Sigmoid colon (tissue), 4 donors: Measurements from ENCODE around the gene ZNF30.
"Not testable (repeated sequence)": the region's sequence is repeated elsewhere in the genome, so short reads cannot be mapped to it uniquely, and the experiment has no call there.

Experiments used
- EP300 ChIP-seq, 4 donors: sonication (generic); formaldehyde crosslinking; IDR thresholded peaks; one replicate each; pipeline ENCODE4 v1.6.1; 2017; ENCODE audit warnings: antibody characterized with exemption in 4 of 4
- POLR2A ChIP-seq, 2 donors: fragments of 450-650 bp; IDR thresholded peaks; one replicate each; pipeline ENCODE4 v1.6.1; 2016; ENCODE audit warnings: antibody characterized with exemption in 2 of 2, mild to moderate bottlenecking in 2 of 2, moderate library complexity in 2 of 2
- POLR2AphosphoS5 ChIP-seq, 4 donors: sonication (generic); formaldehyde crosslinking; IDR thresholded peaks; one replicate each; pipeline ENCODE4 v1.6.1; 2017; ENCODE audit warnings: antibody characterized with exemption in 4 of 4
- TF ChIP-seq, protein P1 (sequence below), 4 experiments: fragments of 450-650 bp in 3 of 4; fragments of 200-600 bp in 1 of 4; IDR thresholded peaks; one replicate each; pipeline ENCODE4 v1.5.1; 2016 to 2019; ENCODE audit warnings: antibody characterized with exemption in 4 of 4, mild to moderate bottlenecking in 3 of 4, moderate library complexity in 2 of 4

DNA sequence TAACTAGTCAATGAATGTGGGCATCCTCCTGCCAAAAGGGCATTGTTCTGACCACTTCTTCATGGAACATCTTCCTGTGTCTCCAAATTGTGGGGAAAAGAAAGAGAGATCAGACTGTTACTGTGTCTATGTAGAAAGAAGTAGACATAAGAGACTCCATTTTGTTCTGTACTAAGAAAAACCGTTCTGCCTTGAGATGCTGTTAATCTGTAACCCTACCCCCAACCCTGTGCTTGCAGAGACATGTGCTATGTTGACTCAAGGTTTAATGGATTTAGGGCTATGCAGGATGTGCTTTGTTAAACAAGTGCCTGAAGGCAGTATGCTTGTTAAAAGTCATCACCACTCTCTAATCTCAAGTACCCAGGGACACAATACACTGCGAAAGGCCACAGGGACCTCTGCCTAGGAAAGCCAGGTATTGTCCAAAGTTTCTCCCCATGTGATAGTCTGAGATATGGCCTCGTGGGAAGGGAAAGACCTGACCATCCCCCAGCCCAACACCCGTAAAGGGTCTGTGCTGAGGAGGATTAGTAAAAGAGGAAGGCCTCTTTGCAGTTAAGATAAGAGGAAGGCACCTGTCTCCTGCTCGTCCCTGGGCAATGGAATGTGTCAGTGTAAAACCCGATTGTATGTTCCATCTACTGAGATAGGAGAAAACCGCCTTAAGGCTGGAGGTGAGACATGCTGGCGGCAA, 6.5 kb upstream of the ZNF30 start:
- TF ChIP-seq POLR2A, POLR2AphosphoS5, EP300 (IDR thresholded peaks at IDR 0.05): not testable (repeated sequence)
- TF ChIP-seq, protein P1, sequence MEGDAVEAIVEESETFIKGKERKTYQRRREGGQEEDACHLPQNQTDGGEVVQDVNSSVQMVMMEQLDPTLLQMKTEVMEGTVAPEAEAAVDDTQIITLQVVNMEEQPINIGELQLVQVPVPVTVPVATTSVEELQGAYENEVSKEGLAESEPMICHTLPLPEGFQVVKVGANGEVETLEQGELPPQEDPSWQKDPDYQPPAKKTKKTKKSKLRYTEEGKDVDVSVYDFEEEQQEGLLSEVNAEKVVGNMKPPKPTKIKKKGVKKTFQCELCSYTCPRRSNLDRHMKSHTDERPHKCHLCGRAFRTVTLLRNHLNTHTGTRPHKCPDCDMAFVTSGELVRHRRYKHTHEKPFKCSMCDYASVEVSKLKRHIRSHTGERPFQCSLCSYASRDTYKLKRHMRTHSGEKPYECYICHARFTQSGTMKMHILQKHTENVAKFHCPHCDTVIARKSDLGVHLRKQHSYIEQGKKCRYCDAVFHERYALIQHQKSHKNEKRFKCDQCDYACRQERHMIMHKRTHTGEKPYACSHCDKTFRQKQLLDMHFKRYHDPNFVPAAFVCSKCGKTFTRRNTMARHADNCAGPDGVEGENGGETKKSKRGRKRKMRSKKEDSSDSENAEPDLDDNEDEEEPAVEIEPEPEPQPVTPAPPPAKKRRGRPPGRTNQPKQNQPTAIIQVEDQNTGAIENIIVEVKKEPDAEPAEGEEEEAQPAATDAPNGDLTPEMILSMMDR (IDR thresholded peaks at IDR 0.05), result not testable (repeated sequence)
